GM18951 (cell line): ENCODE results near the gene CLK3.

ENCODE experiments used
- POLR2A ChIP-seq: IDR thresholded peaks from 4 replicates; pipeline ENCODE4 v1.6.1; 2011; ENCODE audit warnings: mild to moderate bottlenecking; ENCODE audit not compliant: insufficient read length, insufficient read depth; ENCODE audit errors: extremely low read depth
- in situ Hi-C: fragments of 300-500 bp; cut with MboI; formaldehyde crosslinking; loops from one replicate; pipeline ENCODE4 v1.12.0; 2022; ENCODE audit warnings: low sequenced_read_pairs, mixed read lengths, inconsistent platforms; ENCODE audit not compliant: unreplicated experiment

The CLK3 gene

GRCh38 chr15:74609938-74610301 is 5.7 kb upstream of the CLK3 start:
- in situ Hi-C loops, result no loop called here
- no peak for TF ChIP-seq POLR2A

- no peak for TF ChIP-seq POLR2A
- in situ Hi-C loops, result no loop called here
Observed at GRCh38 chr15:74610302-74610951, 5.2 kb upstream of the CLK3 start.

- in situ Hi-C loops, result no loop called here
- no peak for TF ChIP-seq POLR2A
Observed at GRCh38 chr15:74611341-74611740, 4.3 kb upstream of the CLK3 start.

- in situ Hi-C loops, result no loop called here
- no peak for TF ChIP-seq POLR2A
Observed at GRCh38 chr15:74611834-74612233, 3.8 kb upstream of the CLK3 start.

- in situ Hi-C loops, result no loop called here
- no peak for TF ChIP-seq POLR2A
Observed at GRCh38 chr15:74612677-74613076, 3.0 kb upstream of the CLK3 start.

GRCh38 chr15:74613089-74613952 is 2.3 kb upstream of the CLK3 start:
- in situ Hi-C loops, result no loop called here
- TF ChIP-seq POLR2A, result no peak

- in situ Hi-C loops, result no loop called here
- TF ChIP-seq POLR2A, result no peak
Observed at GRCh38 chr15:74613953-74614743, 1.5 kb upstream of the CLK3 start.

GRCh38 chr15:74614744-74615507 is 710 bp upstream of the CLK3 start:
- in situ Hi-C loops, result no loop called here
- no peak for TF ChIP-seq POLR2A

GRCh38 chr15:74616366-74616939 is 817 bp downstream of the CLK3 start:
- no peak for TF ChIP-seq POLR2A
- in situ Hi-C loops, result no loop called here

GRCh38 chr15:74616996-74617395 is 1.4 kb downstream of the CLK3 start:
- in situ Hi-C loops, result no loop called here
- no peak for TF ChIP-seq POLR2A

- TF ChIP-seq POLR2A, result no peak
- in situ Hi-C loops, result no loop called here
Observed at GRCh38 chr15:74618841-74619596, 3.4 kb downstream of the CLK3 start.
